ENCODE data around the gene S100A4.

The S100A4 gene

GRCh38 chr1:153509729-153510354 is 35.8 kb downstream of the S100A4 start:
- DNase-seq (ENCODE audit: low spot score) (peak; percentile 25), FAIRE-seq (no peak)

GRCh38 chr1:153509036-153509435 is 36.6 kb downstream of the S100A4 start:
- FAIRE-seq (no peak), DNase-seq (ENCODE audit: low spot score) (no peak)

GRCh38 chr1:153507926-153508583 is 37.6 kb downstream of the S100A4 start:
- FAIRE-seq (no peak), DNase-seq (ENCODE audit: low spot score) (no peak)

GRCh38 chr1:153506831-153507413 is 38.7 kb downstream of the S100A4 start:
- peak; percentile 88 for FAIRE-seq

GRCh38 chr1:153506386-153506785 is 39.2 kb downstream of the S100A4 start:
- no peak for FAIRE-seq
- no peak for DNase-seq (ENCODE audit: low spot score)

More at GRCh38 chr1:153506831-153507413, 38.7 kb downstream of the S100A4 start:
- DNase-seq (ENCODE audit: low spot score), result peak; percentile 85

- no peak for DNase-seq (ENCODE audit: low spot score)
- FAIRE-seq, result no peak
Observed at GRCh38 chr1:153505576-153505975, 40.0 kb downstream of the S100A4 start.

GRCh38 chr1:153503766-153504165 is 41.8 kb downstream of the S100A4 start:
- FAIRE-seq (no peak), DNase-seq (ENCODE audit: low spot score) (no peak)

GRCh38 chr1:153498746-153499145 is 46.9 kb downstream of the S100A4 start:
- DNase-seq (ENCODE audit: low spot score), result no peak
- no peak for FAIRE-seq

GRCh38 chr1:153495536-153495935 is 50.1 kb downstream of the S100A4 start:
- DNase-seq (ENCODE audit: low spot score) (no peak), FAIRE-seq (no peak)

- DNase-seq (ENCODE audit: low spot score) (peak; percentile 37), FAIRE-seq (no peak)
Observed at GRCh38 chr1:153494976-153495535, 50.5 kb downstream of the S100A4 start.

Data from RCC 7860 (cell line).